Bone marrow (tissue), 2 donors: ENCODE results near the gene FADS6.

ENCODE experiments used
- DNase-seq, 2 donors: peaks; one replicate each; lab custom pipeline; 2025; lab: John Stamatoyannopoulos, UW

The FADS6 gene

DNA sequence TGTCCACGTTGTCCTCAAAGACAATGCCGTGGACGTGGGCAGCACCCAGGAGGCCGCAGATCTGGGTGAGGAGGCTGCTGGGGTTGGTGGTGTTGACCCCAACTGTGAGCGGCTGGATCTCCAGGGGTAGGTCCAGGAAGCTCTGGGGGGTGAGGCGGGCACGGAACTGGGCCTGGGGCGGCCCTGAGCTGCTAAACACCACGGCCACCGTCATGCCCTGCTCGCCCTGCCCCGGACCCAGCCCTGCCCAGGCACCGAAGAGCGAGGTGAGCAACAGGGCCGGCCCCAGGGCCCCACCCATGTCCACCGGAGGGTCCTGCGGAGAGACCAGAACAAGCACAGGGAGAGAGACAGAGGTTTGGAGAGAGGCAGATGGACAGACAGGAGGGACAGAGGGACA lies 38.6 kb downstream of the FADS6 start:
- DNase-seq = no peak

DNA sequence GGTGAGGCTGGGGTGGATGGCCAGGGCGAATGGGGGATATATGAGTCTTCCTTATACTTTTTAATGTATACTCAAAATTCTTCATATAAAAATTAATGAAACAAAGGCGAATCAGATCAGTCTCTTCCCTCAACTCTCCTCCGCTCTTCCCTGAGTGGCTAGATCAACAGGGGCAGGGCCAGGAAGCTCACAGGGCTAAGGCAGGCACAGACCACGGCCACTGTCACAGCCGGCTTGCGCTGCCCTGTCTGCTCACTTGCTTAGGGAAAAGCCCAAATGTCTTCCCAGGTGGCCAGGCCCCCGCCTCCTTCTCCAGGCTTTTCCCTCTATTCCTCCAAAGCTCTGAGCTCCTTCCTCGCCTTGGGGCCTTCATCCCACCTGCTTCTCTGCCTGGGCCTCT lies 39.8 kb downstream of the FADS6 start:
- DNase-seq = no peak

DNA sequence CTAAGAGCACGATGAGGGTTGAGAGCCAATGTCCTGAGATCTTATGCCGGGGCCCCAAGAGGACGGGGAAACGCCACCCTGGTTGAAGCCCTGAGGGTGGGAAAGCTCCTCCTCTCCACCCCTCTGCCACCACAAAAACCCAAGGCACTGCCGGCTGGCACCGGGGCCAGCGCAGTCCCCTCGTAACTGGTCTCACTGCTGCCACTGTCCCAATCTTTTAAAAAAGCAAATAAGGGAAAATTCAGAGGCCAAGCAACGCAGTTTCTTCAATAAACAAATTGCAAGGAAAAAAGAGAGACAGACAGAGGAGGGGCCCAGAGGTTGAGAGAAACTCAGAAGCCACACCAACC lies 40.4 kb downstream of the FADS6 start:
- no peak for DNase-seq

DNA sequence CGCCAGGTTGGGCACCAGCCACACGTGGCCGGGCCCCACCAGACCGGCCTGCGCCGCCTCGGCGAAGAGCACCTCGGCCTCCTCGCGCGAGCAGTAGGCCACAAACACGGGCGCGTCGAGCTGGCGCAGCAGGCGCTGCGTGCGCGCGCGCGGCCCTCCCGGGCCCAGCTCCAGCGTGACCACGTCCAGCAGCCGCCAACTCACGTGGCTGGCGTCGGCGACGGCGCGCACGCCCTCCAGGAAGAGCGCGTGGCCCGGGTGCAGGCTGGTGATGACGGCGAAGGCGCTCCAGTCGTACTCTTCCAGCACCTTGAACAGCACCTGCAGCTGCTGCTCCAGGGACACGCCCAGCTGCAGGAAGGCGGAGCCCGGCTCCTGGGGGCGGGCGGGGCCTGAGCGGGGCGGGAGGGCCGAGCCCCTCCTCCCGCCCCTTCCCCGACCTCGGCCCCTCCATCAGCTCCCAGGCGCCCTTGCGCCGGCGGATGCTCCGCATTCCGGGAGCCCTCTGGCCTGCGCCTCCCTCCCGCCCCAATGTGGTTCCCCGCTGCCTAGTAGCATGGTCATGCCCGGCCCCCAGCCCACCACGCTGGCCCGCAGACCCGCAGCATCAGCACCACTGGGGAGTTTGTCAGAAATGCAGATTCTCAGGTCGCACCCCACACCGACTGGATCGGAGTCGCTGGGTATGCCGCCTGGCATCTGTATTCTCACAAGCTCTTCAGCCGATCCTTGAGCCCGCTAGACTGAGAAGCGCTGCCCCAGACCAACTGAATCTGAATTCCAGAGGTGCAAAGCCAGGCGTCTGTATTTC lies 41.0 kb downstream of the FADS6 start:
- no peak for DNase-seq

DNA sequence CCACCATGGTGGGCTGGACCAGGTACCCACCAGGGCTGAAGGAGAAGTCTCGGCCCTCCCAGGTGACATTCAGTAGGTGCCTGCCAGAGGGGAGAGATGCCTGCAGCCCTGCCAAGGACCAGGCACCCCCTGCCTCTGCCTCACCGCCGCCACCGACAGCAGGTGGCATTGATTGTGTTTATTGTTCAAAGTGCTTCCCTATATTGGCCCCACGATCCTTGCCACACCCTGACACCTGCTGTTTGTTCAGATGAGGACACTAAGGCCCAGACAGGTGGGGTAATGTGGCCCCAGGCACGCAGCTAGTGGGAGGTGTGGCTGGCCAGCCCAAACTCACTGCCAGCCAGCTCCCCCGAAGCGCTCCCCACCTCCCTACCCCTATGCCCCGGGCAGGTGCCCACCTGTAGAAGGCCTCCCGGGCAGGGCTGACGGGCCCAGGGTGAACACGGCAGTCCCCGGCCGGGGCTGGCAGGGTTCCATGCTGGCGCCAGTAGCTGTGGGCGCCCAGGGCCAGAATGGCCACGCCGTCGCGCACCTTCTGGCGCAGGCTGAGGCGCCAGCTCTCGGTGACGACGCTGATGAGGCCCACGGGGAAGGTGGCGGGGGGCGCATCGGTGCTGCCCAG lies 41.7 kb downstream of the FADS6 start:
- DNase-seq = no peak

DNA sequence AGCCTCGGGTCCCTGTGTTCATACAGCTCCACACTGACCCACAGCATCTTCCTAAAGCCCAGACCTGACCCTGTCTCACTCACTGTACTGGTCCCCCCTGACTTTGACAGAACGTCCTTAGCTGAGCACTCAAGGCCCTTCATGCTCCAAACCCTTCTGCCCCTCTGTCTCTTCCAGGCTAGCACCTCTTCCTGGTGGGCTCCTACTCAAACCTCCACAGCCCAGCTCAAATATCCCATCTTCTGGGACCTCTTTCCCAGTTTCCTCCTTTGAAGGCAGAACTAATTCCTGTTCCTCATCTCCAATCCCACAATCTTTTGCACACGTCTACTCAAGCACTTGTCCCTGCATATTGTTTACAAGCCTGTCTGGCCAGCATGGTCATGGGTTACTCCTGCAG lies 42.5 kb downstream of the FADS6 start:
- DNase-seq = no peak

DNA sequence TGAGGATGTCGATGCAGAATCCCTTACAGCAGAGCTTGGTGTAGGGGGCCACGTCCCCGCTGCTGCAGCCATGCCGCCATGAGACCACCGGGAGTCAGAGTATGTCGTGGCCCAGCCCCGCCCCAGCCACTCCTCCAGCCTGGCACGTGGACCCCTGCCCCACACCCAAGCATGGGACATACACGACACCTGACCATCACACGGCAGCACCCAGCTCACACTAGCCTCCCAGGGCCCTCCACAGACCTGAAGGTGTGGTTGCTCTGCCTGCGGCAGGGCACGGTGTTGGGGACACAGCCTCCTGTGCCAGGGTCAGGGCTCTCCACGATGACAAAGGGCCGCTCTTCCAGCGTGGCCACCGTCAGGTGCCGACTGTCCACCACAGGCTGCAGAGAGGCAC lies 43.1 kb downstream of the FADS6 start:
- no peak for DNase-seq

DNA sequence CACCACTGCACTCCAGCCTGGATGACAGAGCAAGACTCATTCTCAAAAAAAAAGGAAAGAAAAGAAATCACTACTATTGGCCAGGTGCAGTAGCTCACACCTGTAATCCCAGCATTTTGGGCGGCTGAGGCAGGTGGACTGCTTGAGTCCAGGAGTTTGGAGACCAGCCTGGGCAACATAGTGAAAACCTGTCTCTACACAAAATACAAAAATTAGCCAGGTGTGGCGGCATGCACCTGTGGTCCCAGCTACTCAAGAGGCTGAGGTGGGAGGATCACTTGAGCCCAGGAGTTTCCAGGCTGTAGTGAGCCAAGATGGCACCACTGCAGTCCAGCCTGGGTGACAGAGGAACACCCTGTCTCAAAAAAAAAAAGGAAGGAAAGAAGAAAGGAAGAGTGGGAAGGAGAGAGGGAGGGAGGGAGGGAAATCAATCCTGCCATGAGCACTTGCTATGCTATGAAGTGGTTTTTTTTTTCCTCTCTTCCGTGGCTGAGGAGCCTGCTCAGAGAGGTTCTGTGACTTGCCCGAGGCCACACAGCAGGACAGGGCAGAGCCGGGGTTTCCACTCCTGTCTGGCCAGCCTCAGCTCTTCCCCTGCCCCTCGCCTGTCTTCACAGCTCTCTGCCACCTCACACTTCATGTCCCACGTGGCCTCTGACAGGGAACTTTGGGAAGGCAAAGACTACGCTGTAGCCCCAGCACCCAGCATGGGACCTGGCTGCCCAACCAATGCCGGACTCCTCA lies 44.6 kb downstream of the FADS6 start:
- no peak for DNase-seq

DNA sequence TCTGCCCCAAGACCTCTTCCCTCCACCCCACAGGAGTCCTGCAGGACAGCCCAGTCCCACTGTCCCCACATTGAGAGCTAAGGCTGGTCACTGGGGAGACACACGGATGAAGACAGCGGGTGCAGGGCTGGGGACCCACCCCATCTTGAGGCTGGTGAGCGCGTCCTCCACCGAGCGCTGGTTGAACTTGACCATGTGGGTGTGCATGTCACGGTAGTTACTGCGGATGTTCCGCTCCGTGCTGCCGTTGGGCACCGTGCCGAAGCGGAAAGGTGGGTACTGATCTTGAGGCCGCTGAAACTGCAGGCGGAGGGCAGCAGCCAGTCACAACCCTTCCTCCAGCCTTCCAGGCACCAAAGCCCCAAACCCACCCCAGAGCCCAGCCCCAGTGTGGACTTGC lies 46.8 kb downstream of the FADS6 start:
- DNase-seq = no peak

DNA sequence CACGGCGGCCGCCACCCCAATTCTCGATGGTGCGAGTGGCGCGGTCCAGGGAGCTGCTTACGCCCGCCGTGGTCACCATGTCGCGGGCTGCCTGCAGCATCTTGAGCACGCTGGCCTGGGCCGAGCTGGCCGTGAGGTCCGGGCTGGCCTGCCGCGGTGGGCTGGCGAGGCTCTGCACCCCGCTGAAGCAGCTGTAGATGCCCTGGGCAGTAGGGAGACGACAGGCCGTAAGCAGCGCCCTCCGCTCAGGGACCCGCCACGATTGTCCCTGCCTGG lies 50.1 kb downstream of the FADS6 start:
- DNase-seq = no peak

DNA sequence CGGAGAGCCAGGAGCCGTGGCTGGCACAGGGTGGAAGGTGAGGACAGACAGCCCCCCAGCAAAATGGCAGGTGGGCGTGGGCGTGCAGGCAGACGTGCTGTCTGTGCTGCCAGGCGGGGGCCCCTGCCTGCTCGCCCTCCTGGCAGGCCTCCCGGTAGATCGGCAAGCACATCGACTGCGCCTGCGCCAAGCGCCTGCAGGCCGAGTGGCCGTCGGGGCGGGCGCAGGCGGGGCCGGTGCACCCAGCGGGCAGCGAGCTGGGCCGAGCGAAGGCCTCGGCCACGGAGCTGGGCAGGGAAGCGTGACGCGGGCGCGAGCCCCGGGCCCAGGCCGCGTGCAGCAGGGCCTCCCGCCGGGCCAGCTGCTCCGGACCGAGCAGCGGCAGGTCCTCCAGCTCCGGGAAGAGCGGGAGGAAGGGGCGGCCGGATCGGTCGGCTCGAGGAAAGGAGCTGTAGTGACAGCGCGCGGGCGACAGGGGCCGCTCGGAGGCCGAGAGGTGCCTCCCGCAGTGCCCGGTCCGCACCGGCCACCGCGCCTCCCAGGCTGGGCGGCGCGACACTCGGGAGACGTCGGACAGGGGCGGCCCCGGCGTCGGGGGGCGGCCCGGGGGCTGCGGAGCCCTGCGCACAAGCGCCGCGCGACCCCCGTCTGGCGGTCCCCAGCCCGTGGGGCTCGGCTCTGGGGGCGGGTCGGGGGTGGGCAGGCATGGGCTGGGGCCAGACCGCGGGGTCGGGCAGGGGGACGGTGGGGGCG lies 50.7 kb downstream of the FADS6 start:
- peak; percentile 14 to 29 for DNase-seq

DNA sequence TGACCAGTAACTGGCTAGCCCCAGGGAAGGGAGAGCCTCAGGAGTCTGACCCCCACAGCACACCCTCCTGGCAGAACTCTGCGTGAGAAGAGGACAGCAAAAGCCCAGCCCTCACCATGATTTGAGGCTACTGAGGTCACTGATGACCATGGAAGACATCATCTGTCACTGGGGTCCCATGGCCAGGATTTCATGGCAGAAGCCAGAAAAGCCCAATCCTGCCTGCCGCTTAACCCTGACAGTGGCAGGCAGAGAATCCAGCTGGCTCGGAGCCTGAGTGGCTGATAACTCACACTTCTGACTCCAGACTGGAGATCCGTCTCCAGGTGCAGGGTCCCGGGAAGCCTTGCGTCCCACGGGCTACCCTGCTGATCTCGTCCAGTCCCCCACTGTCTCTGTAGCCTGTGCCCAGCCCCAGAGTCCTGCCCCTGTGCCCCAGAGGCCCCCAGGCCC lies 51.3 kb downstream of the FADS6 start:
- no peak for DNase-seq

DNA sequence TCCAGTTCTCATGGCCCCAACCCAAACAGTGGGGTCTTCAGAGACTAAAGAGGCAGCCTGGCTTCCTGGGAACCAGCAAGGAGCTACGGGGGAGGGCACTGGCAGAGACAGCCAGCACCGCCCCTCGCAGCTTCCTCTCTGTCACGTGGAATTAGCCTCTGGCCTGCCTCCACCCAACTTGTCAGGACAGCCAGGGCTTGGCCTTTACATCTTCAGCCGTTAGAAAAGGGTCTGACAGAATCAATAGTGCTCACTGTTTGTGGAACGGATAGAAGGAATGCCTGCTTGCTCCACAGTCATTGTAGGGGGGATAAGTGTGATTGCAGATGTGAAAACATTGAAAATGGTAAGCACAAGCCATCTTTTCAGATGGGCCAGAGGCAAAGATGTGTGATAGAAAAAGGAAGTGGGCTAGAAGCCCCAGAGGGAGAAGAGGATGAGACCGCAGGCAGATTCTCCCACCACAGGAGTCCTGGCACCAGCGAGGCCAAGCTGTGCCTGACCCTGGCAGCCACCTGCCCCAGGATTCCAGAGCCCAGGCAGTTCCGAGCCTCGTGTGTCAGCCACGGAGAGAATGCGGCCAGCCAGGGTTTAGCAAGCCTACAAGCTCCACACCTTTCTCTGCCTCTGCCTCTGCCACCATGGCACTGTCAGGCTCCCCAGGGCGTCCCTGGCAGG lies 52.3 kb downstream of the FADS6 start:
- peak in 1 of 2 donors; percentile 7 for DNase-seq

DNA sequence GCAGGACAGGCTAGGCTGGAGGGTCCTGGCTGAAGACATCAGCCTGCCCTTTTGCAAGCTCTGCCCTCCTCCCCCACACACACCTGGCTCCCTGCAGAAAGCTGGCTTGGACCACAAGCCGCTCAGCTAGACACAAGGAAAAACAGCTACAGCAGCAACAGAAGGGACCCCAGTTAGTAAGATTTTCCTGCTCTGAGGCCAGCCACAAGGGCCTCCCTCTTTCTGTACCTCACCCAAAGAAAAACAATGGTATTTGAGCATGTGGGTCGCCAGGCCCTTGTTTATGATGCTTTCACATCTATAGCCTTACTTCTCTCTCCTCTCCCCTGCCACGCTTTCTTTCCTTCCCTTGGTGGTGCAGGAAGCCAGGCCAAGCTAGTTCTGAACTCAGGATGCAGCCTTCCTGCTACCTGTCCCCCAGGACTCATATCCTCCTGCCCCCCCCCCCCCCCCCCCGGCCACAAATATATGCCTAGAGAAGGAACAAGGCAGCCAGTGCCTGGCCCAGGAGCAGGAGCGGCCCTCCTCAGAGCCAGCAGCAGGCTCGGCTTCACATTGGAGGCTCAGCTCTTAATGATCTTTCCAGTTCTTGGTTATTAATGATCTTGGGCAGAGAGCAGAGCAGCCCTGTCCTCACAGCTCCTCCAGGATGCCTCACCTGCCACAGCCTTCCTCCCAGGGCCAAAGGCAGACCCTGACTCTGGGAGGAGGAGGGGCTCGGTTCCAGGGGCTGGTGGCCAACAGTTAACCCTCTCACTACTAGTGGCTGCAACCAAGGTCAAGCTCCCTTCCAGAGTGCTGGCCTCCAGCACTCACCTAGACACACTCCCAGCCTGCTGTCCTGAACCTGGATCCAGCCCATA lies 53.2 kb downstream of the FADS6 start:
- DNase-seq = no peak

DNA sequence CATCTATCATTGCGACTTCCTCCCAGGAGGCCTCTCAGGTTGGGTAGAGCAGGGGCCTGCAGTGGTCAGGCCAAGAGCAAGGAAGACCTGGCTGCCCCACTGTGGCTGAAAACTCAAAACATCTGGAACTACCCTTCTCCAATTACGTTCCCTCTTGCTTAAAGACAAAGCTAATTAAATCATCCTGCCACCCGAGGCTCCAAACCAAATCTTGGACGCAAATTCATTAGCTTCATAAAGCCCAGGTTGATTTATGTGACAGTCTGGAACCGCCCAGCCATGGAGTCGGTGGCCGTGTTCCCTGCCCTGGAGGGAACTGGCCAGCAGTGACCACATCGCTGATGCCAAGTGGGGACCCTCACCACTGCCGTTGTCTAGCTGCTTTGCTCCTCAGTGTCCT lies 55.2 kb downstream of the FADS6 start:
- no peak for DNase-seq

DNA sequence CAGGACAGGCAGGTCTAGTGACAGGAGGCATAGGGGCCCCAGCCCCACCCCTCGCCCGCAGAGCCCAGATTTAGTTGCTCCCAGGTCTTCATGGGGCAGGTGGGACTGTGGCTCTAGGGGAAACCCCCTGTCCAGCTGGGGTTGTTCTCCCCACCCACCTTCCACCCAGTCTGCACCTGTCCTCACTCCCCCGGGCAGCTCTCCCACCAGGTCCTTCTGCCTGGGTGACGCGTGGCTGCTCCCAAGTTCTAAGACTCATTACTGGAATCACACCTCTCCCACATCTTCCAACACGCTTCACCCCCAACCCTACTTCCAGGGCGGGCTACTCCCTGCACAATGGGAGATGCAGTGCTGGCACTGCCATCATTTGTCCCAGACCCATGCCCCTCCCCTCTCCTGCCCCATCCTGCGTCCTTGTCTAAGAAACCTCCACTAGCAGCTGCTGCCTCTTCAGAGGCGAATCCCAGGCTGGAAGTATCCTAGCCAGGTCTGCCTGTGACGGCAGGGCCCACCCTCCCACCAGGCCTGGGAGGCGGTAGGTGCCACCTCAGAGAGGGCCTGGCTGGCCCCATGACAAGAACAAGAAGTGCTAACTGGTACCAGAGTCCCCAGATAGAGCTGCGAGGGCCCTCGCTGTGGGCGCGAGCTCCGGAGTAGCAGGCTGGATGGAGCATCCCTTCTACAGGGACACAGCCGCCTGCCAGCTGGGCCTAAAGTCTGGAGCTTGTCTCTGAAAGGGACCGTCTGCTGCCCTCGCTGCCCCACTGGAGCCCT lies 56.6 kb downstream of the FADS6 start:
- DNase-seq = no peak

DNA sequence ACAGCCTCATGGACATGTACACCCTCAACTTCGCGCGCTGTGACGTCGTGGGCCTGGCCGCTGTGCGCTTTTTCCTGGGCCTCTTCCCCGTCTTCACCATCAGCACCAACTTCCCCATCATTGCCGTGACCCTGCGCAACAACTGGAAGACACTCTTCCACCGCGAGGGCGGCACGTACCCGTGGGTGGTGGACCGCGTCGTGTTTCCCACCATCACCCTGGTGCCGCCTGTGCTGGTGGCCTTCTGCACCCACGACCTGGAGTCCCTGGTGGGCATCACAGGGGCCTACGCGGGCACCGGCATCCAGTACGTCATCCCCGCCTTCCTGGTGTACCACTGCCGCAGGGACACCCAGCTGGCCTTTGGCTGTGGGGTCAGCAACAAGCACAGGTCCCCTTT lies 57.2 kb downstream of the FADS6 start:
- no peak for DNase-seq

DNA sequence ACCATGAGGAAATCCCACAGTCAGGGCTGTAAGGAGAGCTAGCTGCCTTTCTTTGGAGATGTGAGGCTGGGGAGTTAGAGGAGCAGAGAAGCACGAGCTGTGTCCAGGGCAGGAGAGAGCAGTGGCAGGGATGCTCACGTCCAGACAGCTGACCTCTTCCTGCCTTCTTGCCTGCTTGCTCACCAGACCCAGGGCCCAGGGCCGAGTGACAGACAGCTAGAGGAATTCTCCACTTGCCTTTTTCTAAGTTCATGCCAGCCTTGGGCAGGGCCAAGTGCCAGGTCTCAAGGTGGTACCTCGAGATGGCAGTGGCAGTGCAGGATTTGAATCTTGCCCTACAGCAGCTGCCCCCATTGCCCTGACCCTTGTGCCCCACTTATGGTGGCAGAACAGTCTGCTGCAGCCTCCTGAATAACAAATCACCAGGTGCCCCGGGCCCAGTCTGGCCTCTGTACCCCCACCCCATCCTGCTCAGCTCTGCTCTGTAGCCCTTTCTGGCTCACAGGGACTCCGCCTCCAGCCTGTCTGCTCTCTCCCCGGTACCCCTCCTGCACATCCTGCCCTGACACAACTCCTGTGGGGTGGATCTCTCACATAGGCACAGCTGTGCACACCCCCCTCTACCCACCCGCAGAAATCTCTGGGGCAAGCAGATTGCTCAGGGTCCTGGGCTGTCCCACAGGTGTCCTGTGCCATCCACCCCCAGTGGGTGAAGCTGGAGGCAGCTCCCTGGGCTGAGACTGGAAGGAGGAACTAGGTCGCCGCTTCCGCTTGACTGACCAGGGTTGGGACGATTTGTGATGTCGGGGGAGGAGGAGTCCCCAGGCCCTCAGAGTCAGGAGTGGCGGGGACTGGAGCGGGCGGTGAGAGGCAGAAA lies 59.7 kb downstream of the FADS6 start:
- no peak for DNase-seq

DNA sequence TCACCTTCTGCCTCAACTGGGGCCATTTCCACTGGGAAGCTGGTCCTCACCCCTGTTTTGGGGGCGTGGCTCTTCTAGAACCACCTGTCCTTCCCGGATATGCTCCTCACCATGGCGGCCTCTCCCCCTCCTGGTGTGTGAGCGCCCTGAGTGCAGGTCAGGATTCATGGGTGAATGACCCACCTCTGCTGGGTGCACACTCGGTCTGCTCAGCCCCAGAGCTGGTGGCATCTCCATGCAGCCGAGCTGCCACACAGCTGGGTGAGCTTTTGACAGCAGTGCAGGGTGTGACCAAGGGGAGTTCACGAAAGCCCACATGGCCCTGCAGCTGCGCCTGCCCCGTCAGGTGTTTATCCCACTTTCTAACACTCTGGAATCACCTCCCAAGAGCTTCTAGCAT lies 61.0 kb downstream of the FADS6 start:
- DNase-seq = no peak
